GM18519 (cell line): ENCODE measurements around the gene FZD4.
"Not testable (repeated sequence)": the region's sequence is repeated elsewhere in the genome, so short reads cannot be mapped to it uniquely, and the experiment has no call there.

Experiments used
- ATAC-seq: cut with Tn5 transposase; IDR thresholded peaks from one replicate; pipeline ENCODE4 v1.9.1; 2021; ENCODE audit warnings: mild to moderate bottlenecking, moderate library complexity; ENCODE audit not compliant: unreplicated experiment, low FRiP score

Gene FZD4

DNA sequence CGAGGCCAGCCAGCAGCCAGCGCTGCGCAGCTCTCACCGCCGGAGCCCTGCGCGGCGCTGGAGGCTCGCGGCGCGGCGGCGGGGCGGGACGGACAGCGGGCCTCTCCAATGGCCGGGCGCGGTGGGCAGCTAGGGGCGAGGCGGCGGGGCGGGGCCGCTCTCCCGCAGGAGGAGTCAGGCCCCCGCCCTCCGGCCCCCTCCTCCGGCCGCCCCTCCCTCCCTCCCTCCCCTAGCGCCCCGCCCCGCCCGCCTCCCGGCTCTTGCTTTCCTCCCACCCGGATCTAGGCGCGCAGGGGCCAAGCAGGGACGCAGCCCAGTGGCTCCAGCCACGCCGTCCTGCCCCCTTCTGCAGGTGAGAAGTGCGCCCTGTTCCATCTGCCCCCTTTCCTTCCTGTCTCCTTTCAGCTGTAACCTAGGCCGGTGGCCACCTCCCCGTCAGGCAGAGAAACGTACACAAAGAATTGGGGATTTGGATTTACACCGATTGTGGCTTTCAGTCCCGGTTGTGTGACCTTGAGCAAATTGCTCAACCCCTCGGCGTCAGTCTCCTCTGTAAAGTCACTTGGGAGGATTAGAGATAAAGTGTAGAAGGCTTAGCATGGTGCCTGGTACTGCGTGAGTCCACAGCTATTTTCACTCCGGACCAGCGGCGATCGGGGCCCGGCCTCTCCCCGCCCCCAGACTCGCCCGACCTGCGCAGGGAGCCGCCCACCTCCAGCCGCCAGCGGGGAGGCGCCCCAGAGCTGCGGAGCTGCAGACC lies at the start of gene FZD4:
TSS of gene FZD4 (minus strand) at position 35 of the 760 bp plus-strand sequence. CDS start 310 bp downstream, outside the sequence.
- ATAC-seq = peak; percentile 88

DNA sequence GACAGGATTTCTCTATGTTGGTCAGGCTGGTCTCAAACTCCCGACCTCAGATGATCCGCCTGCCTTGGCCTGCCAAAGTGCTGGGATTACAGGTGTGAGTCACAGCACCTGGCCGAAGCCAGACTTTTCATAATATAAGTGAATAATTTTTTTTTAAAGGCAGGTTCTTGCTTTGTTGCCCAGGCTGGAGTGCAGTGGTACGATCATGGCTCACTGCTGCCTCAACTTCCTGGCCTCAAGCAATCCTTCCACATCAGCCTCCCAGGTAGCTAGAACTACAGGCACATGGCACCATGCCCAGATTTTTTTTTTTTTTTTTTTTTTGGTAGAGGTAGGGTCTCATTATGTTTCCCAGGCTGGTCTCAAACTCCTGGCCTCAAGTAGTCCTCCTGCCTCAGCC lies 49.1 kb upstream of the FZD4 start:
- not testable (repeated sequence) for ATAC-seq

DNA sequence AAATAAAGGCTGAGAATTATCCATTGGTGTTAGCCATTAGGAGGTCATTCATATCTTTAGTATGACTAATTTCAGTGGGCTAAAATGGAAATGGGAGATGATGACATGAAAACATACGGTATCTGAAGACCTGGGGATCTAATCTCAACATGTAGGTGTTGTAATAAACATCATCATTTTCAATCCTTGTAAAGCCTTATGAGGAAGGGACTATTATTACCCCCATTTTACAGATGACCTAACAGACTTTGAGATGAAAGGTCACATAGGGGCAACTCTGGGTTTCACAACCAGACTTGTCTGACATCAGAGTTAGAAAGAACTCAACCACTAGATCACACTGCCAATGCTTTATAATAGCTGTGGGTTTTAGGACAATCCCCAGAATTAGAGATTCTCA lies 47.7 kb upstream of the FZD4 start:
- no peak for ATAC-seq

DNA sequence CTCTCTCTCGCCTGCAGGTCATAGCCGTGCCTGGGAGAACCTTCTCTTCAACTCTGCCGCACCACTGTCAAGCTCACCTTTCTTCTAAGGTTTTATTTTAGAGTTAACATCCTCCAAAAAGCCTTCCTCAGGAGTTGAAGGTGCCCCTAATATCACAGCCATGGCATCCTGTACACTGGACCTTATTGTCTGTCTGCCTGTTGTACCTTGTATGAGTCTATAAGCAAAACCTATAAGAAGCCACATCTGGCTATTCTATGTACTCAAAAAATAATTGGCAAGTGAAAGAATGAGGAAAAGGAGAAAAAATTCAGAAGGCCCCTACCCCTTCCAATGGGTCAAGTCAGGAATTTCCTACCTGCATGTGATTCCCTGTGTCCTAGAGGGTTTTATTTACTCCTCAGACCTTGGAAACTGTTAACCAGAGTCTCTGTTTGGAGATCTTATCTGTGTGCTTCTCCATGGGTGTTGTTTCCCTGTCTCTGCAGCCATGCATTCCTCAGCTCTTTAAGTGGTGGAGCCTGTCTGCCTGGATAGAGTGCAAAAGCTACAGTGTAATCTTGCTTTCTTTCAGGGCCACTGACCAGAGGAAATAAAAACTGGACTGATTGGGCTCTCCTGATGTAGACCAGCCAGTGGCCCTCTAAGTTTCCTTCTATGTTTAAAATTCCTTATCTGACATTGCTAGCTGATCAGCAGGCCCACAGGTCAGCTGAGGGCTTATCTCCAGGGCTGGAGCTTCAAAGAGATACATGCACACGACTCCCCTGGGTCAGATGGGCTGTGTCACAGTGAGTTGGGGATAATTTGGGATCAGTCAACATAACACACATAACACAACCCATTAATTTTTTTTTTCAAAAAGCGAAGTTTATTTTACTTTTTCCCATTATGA lies 44.9 kb upstream of the FZD4 start:
- no peak for ATAC-seq

DNA sequence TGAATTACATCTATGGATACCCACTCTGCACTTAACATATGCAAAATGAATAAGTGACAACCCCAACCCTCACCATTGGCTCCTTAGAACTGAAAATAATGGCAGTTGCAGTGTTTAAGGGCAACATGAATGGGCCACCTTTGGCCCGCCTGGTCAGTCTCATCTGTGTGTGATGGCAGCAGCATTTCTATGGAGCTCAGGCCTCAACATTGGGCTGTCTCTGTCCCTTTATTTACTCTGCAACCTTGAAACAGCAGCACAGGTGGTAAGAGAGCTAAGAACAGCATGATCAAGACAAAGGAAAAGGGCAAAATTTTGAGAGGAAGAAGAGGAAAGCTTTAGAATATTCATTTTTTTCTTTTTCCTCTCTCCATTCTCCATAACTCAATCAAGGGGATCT lies 44.2 kb upstream of the FZD4 start:
- ATAC-seq = no peak

DNA sequence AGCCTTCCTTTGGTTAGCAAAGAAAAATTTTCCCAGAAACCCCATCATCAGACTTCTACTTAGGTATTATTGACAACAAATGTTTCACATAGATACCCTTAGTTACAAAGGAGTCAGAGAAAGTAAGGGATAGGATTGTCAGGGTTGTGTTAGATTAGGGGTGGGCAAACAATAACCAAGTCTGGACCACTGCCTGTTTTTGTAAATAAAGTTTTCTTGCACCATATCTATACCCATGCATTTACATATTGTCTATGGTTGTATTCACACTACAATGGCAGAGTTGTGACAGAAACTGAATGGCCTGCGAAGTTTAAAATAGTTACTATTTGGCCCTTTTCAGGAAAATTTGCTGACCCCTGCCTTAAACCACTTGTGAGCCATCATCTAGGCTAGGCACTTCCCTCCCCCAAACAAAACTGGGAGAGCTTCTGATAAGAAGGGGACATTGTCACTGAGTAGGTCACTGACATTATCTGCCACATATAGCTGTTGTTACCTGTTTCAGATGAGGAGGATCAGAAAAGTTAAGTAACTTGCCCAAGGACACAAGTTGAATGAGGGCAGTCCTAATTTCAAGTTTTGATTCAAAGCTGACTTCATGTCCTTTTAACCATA lies 41.9 kb upstream of the FZD4 start:
- no peak for ATAC-seq

DNA sequence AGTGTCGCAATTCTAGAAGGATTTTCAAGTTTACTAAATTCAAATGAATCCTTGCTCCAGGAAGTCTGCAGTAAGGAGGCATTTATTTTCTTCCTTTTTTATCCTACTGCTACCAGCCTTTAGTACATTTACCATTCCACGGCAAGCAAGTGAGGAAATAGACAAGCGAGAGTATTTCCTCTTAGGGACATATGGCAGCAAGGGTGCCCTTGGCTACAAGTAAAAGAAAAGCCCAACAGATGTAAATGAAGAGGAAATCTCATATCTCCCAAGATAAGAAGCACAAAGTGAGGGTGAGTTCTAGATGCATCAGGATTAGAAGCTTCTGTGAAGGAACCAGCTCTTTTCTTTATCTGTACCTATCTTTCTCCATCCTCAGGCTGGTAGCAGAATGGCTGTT lies 37.8 kb upstream of the FZD4 start:
- ATAC-seq = no peak

DNA sequence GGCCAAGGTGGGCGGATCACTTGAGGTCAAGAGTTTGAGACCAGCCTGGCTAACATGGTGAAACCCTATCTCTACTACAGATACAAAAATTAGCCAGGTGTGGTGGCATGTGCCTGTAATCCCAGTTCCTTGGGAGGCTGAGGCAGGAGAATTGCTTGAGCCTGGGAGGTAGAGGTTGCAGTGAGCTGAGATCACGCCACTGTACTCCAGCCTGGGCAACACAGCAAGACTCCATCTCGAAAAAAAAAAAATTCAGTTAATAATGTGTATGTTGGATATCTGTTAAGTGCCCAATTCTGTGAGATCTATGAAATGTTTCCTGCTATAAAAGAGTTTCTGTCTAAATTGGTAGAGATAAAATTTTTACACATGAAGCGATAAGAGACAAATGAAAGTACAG lies 37.1 kb upstream of the FZD4 start:
- not testable (repeated sequence) for ATAC-seq

DNA sequence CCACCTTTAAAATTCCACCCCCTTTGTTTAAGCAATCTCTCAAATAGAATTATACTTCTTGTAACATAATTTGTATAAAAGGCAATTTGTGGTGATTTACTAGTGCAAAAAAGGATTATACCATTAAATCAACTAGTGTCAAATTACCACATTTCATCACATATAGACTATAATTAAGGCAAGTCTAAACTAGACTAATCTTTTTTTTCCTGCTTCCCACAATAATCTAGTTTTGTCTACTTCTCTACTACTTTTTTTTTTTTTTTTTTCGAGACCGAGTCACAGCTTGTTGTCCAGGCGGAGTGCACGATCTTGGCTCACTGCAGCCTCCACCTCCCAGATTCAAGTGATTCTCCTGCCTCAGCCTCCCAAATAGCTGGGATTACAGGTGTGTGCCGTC lies 36.1 kb upstream of the FZD4 start:
- ATAC-seq = no peak

DNA sequence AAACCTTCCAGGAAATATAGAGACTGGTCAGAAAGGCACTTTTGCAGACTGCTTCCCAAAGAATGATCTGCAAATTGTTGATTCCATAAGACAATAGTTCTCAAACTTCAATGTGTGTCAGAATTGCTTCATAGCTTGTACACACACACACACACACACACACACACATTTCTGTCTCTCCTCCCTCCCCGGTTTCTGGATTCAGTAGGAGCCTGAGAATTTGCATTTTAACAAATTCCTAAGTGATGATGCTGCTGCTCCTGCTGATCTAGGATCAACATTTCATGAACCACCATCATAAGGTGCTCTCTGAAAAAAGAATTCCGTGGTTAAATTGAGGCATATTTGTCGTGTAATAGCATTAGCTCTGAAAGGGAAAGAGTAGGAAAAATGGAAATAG lies 35.3 kb upstream of the FZD4 start:
- no peak for ATAC-seq

DNA sequence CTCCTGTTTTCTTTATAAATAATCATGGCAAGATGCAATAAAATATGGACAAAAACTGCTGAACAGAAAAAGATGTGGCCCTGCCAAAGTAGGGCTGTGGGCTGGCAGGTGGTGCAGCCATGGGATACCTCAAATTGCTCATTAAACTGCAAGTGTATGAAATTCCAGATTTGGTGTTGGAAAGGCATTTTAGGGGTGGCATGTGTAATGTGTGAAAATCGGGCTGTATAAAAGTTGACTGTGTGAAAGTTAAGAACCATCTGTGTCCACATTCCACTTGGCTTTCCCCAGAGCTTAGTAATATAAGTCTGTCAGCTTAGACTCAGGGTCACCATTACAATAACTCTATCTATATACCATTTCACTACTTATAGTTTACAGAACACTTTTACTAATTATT lies 34.8 kb upstream of the FZD4 start:
- no peak for ATAC-seq

DNA sequence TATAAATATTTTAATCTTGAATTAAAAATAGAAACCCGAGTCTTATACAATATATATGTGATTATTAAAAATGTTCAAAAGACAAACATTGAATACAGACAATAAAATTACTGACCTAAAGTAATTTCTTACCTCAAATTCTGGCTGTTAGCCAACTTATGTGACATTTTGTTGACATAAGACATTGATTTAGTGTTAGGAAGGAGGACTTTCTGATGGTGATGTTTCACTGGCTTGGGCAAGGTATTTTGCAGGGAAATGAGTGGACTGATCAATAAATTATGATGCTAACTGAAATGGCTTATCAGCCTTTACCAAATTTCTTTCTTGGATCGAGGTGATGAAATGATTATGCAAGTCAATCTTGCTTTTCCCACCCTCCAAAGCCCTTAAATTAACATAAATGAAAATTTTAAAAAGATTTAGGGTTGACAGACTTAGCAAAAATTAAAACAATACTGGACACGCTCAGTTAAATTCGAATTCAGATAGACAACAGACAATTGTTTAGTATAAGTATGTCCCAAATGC lies 33.2 kb upstream of the FZD4 start:
- ATAC-seq = no peak

DNA sequence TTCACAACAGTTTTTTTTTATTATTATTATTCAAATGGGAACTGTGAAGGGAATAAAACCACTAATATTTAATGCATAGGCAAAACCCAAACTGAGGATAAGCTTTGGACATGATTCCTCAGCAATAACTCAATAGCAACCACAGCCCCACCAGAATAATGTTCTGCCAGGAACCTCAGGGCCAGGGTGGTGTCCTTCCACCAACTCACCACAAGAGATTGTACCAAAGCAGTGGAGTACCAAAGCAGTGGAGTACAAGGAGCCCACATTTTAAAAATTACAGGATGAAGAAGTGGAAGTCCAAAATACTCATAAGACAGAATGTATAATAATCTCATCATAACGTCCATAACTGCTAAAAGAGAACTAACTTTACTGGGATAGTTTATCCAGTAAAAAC lies 32.5 kb upstream of the FZD4 start:
- ATAC-seq = no peak

DNA sequence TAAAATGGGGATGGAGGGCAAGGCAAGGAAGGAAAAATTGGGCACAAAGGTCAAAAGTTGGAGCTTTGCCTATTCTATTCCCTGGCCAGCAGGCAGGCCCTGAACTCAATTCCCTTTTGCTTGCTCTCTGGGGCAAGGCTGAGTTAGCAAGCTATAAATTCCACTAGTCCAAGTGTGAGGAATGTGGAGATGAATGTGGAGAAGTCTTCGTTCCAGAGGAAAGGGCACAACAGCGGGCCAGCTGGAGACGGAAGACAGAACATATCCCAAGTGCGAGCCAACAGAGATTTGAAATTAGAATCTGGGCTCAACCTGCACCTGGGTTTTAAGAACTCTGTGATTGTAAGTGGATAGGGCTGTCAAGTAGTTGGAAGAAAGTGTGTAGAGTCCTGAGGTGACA lies 29.5 kb upstream of the FZD4 start:
- no peak for ATAC-seq

DNA sequence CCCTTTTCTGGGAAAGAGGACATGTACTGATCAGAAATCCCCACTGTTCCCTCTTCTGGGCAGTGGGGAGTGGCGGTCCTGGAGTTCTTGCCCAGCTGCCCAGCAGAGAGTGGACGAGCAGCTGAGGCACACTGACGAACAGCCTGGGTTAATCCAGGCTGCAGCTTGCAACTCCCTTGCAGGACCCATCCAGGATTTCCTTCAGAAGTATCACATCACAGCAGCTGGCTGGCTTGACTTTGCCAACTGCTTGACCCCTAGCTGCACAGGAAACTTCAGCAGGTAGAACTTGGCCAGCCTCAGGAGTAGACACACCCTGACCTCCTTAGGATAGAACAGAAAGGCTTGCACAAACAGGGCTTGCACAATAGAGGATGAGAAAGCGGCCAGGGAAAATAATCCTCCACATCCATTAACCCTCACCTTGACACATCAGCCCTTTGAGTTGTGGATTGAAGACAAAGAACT lies 27.9 kb upstream of the FZD4 start:
- no peak for ATAC-seq

DNA sequence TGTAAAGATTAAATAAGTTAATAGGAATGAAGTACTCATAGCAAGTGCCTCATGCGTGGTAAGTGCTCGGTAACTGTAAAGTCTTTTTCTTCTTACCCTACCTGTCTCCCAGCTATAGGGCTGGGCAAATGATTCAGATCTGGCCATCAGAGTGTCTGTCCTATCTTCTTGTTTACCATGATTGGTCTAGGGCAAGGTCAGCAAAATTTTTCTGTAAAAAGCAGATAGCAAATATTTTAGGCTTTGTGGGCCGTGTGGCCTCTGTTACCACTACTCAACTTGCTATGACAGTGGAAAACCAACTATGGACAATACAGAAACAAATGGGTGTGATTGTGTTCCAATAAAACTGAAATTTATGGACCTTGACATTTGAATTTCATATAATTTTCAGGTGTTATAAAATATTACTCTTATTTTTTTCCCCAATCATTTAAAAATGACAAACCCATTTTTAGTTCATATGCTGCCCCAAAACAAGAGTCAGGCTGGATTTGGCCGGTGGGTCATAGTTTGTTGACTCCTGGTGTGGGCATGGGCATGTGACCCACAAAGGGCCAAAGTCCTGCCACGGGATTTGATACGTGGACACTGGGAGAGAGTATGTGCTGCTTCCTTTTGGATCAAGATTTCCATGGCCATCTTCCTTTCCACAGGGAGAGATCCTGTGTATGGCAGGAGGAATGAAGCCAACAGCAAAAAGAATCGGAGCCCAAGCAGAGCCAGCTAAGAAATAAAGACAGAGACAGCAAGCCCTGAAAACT lies 26.8 kb upstream of the FZD4 start:
- ATAC-seq = no peak

DNA sequence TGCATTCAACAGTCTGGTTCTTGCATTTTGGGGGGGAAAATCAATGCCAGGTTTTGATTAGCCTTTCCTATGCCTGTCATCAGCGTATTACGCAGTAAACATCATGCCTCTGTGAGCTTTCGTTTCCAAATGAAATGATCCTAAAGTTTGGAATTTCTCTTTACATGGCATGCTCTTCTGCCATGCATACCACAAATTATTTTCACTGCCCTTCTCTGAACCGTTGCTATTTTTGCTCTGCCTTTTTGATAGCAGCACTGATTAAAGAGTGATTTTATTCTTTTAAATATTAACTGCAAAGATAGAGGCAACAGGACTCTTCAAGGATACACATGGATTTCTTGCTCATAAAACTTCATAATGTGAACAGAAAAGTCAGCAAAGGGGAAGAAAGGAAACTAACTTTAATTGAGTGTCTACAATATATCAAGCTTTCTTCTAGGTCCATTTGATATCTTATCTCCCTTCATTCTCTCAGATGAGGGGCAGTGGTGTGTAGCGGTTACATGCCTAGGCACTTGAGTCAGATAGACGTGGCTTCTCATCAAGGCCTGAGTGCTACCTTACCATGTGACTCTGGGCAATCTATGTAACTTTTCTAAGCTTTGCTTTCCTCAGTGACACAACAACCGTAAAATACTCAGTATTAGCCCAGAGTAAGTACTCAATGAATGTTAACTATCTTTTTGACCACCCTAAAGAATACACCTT lies 25.0 kb upstream of the FZD4 start:
- ATAC-seq = no peak

DNA sequence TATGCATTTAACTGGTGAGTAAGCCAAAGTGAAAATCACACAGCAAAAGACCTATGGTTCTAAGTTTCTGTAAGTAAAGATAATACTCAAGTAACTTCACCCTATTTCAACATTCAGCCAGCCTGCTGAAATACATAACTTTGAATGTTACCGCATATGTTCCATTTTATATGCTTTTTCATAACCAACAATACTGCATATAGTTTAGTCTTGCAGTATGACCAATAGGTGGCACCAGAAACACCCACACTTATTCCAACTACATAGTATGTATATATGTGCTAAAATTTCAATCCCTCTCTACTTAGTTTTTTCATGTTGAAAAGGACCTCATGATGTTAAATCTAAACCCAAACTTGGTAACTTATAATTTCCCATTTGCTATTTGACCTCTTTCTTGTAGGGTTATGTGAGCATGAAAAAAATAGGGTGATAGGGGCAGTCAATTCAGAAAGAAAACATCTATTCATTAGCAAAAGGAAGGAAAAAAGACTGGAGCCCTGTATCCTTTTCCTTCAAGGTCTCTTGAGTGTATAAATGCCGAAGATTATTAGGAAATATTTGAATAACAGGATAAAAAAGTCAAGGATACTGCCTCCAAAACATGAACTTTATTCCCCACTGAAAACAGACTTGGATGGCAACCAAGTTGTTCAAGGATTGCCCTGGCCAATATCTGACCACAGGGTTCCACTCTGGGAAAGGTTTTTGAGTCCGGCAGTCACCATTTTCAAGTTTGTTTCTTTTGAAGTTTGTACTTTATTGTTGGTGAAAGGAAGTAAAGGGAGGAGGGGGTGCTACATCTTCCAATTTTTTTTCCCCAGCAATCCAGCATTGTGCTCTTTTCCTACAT lies 23.8 kb upstream of the FZD4 start:
- ATAC-seq = peak; percentile 71

DNA sequence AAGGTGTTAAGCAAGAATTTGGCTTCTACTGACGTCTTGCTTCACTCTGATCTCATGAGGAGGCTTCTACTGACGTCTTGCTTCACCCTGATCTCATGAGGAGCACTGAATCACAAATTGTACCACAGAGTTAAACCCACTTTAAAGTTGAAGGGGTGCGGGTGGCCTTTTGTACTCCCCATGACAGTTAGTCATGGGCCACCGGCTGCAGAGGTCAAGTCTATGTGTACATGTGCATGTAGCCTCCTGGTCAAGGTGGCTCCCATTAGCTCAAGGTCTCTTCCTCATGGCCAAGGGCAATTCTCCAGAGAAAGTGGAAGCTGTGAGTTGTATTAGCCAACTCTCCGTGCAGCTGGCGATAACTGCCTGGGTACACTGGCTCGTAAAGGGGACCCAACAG lies 23.1 kb upstream of the FZD4 start:
- no peak for ATAC-seq
